HUES48 (cell line): Measurements from ENCODE around the gene TMEM134.
"Not testable (repeated sequence)": the region's sequence is repeated elsewhere in the genome, so short reads cannot be mapped to it uniquely, and the experiment has no call there.

ENCODE experiments used
- H3K27ac ChIP-seq: one replicate; pipeline ENCODE4 v1.7.0; 2013; ENCODE audit warnings: low read depth, low read length, inconsistent platforms
- H3K27me3 ChIP-seq: 2 replicates; pipeline ENCODE4 v1.6.1; 2013; ENCODE audit warnings: mild to moderate bottlenecking, low read length; ENCODE audit not compliant: control insufficient read depth, insufficient read depth
- H3K36me3 ChIP-seq: 2 replicates; pipeline ENCODE4 v1.6.1; 2013; ENCODE audit warnings: low read length; ENCODE audit not compliant: control insufficient read depth, insufficient read depth
- H3K4me1 ChIP-seq: 2 replicates; pipeline ENCODE4 v1.6.1; 2013; ENCODE audit warnings: mild to moderate bottlenecking, low read length; ENCODE audit not compliant: control insufficient read depth, insufficient read depth
- H3K4me3 ChIP-seq: 2 replicates; pipeline ENCODE4 v1.5.1; 2013; ENCODE audit warnings: mild to moderate bottlenecking, low read depth, low read length
- H3K9ac ChIP-seq: 2 replicates; pipeline ENCODE4 v1.6.1; 2013; ENCODE audit warnings: mild to moderate bottlenecking, low read depth, low read length, moderate library complexity
- H3K9me3 ChIP-seq: 2 replicates; pipeline ENCODE4 v1.6.1; 2013; ENCODE audit warnings: low read length; ENCODE audit not compliant: control insufficient read depth, insufficient read depth

Gene TMEM134

GRCh38 chr11:67465530-67465929 lies 3.5 kb downstream of the TMEM134 start:
- Histone ChIP-seq H3K4me3 (peak overlapping the region; percentile 76), H3K4me1 (peaks cover 17% of the 10 kb centered on the region; the same call in 1 of the 2 replicates), H3K9ac (peak overlapping the region; percentile 71; the same call in 1 of the 2 replicates), H3K27ac (peak overlapping the region; percentile 91)
- H3K36me3 ChIP-seq, H3K27me3 ChIP-seq, H3K9me3 ChIP-seq: not testable (repeated sequence)

GRCh38 chr11:67465189-67465510 lies 3.9 kb downstream of the TMEM134 start:
- H3K4me1 ChIP-seq, result peaks cover 17% of the 10 kb centered on the region; the same call in 1 of the 2 replicates
- H3K27ac ChIP-seq, result peak overlapping the region; percentile 91
- H3K4me3 ChIP-seq, result peak overlapping the region; percentile 76

GRCh38 chr11:67464411-67465188 lies 4.5 kb downstream of the TMEM134 start:
- H3K4me3 ChIP-seq, result peak overlapping the region; percentile 76
- H3K9me3 ChIP-seq, result no peaks in the 10 kb centered on the region
- H3K27me3 ChIP-seq, result no peaks in the 10 kb centered on the region
- peak overlapping the region; percentile 91 for H3K27ac ChIP-seq
- H3K36me3 ChIP-seq, result 0 out of 2 replicates have a peak, but pooled peaks cover 4% of the 10 kb centered on the region
- peaks cover 17% of the 10 kb centered on the region; the same call in 1 of the 2 replicates for H3K4me1 ChIP-seq
- peak overlapping the region; percentile 71 for H3K9ac ChIP-seq

More at GRCh38 chr11:67465189-67465510, 3.9 kb downstream of the TMEM134 start:
- H3K9ac ChIP-seq, result peak overlapping the region; percentile 71
- H3K9me3 ChIP-seq, result no peaks in the 10 kb centered on the region
- no peaks in the 10 kb centered on the region for H3K27me3 ChIP-seq
- 0 out of 2 replicates have a peak, but pooled peaks cover 4% of the 10 kb centered on the region for H3K36me3 ChIP-seq

DNA sequence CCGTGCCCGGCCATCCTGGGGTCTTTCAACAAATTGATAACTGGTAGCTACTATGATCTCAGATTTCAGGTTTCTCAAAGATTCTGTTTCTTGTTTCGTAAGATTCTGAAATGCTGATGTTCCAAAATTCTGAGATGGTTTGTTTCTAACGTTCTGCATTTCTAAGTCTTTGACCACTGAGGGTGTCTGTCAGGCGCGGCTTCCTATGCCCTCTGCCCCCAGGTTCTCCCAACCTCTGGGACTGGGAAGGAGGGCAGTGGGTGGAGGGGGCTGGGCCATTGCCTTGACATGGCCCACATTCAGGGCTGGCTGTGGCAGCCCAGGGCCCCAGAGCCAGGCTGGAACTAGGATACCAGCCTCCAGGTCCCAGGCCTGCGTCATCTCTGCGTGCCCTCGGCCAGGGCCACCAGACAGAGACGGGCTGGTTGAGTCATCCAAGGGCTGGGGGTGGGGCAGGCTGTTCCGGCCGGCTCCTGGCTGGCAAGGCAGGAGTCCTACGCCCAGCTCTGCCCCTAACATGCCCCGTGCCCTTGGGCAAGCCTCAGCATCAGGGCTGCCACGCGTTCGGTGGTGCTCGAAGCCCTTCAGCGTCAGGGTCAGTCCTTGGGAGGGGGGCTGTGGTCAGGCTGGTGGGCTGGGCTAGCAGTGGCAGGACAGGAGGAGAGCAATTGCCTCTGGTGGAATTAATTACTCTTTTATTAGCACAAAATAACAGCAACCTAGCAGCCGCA lies 5.2 kb downstream of the TMEM134 start:
- no peaks in the 10 kb centered on the region for H3K27me3 ChIP-seq
- no peaks in the 10 kb centered on the region for H3K9me3 ChIP-seq
- peak overlapping the region; percentile 44; the same call in 1 of the 2 replicates for H3K4me3 ChIP-seq
- no peak overlapping the region for H3K9ac ChIP-seq
- H3K4me1 ChIP-seq, result peaks cover 17% of the 10 kb centered on the region; the same call in 1 of the 2 replicates
- peak overlapping the region; percentile 20 for H3K27ac ChIP-seq
- H3K36me3 ChIP-seq, result 0 out of 2 replicates have a peak, but pooled peaks cover 4% of the 10 kb centered on the region

DNA sequence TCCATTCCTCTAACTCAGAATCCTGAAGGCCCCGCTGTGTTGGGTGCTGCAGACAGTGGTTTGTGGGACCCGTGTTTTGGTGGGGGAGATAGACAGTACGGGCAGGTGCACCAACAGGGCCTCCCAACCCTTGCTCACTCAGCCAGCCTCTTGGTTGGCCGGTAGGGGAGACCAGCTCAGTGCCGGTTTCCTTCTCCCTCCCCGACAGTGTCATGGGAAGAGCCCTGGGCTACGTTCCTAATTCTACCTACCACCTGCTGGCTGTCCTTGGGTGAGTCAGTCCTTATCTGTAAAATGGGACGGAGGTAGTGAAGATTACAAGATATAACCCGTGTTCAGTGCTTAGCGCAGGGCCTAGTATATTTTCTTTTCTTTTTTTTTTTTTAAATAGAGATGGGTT lies 5.9 kb downstream of the TMEM134 start:
- peaks cover 15% of the 10 kb centered on the region; the same call in 1 of the 2 replicates for H3K4me1 ChIP-seq
- H3K9ac ChIP-seq, result no peak overlapping the region

GRCh38 chr11:67458266-67458665 lies 10.8 kb downstream of the TMEM134 start:
- Histone ChIP-seq H3K9ac (no peak overlapping the region), H3K36me3 (no peaks in the 10 kb centered on the region), H3K4me3 (no peak overlapping the region), H3K9me3 (no peaks in the 10 kb centered on the region), H3K27me3 (no peaks in the 10 kb centered on the region), H3K4me1 (no peaks in the 10 kb centered on the region), H3K27ac (no peak overlapping the region)

More for the DNA sequence above, 5.9 kb downstream of the TMEM134 start:
- Histone ChIP-seq H3K9me3 (no peaks in the 10 kb centered on the region), H3K27ac (no peak overlapping the region), H3K4me3 (no peak overlapping the region), H3K36me3 (0 out of 2 replicates have a peak, but pooled peaks cover 4% of the 10 kb centered on the region), H3K27me3 (no peaks in the 10 kb centered on the region)

GRCh38 chr11:67457453-67457852 lies 11.6 kb downstream of the TMEM134 start:
- Histone ChIP-seq H3K9me3 (no peaks in the 10 kb centered on the region), H3K4me1 (no peaks in the 10 kb centered on the region), H3K36me3 (no peaks in the 10 kb centered on the region), H3K27me3 (no peaks in the 10 kb centered on the region), H3K9ac (no peak overlapping the region), H3K27ac (no peak overlapping the region), H3K4me3 (no peak overlapping the region)

- Histone ChIP-seq H3K27ac (no peak overlapping the region), H3K4me3 (no peak overlapping the region), H3K9me3 (no peaks in the 10 kb centered on the region), H3K9ac (no peak overlapping the region), H3K27me3 (no peaks in the 10 kb centered on the region), H3K4me1 (no peaks in the 10 kb centered on the region), H3K36me3 (no peaks in the 10 kb centered on the region)
Measured at GRCh38 chr11:67456068-67456705, 12.9 kb downstream of the TMEM134 start.

GRCh38 chr11:67455054-67455453 lies 14.0 kb downstream of the TMEM134 start, which contains the start of gene CABP4:
CABP4 (plus strand) TSS chr11:67455354; CDS start chr11:67455424, 70 bp downstream.
- H3K36me3 ChIP-seq, result no peaks in the 10 kb centered on the region
- no peaks in the 10 kb centered on the region for H3K27me3 ChIP-seq
- no peak within 1 kb of the TSS for H3K4me3 ChIP-seq
- no peaks in the 10 kb centered on the region for H3K4me1 ChIP-seq
- H3K9ac ChIP-seq, result no peak within 1 kb of the TSS
- H3K27ac ChIP-seq, result no peak within 1 kb of the TSS
- H3K9me3 ChIP-seq, result no peaks in the 10 kb centered on the region

DNA sequence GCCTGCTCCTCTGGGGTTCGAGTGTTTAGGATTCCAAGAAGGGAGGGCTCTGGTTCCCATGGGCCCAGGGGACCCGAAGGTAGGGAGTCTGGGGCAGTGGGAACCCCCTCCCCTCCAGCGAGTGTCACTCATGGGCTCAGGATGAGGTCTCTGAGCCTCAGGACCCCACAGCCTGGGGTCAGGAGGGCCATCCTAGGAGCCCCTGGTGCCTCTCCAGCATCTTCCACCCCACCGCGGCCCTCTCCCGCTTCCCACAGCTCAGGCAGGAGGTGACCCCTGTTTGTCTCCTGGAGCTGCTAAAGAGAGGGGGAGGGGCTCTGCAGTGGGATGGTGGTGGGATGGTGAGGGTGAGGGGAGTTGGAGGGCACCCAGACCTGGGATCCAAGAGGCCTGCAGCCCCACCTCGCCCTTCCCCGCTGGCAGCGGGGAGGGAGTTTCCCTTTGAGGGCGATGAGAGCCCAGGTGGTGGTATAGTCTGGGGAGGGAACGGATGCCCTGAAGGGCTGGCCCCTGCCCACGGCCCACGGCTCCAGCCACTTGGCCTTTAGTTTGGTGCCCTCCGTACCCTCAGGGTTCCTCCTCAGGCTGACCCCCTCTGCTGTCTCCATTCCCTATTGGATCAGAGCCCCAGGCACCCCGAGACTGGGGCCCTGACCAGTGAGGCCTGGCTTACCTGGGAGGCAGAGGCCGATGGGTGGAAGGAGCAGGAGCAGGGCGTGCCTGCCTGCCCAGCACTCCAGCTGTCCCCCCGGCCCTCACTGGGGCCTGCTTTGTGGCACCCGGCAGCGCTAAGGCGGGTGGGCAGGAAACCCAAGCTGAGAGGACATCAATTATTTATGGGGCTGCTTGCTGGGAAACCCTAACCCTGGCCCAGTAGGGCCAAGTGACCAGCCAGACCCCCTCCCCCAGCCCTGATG lies 15.0 kb downstream of the TMEM134 start:
- Histone ChIP-seq H3K4me1 (no peaks in the 10 kb centered on the region), H3K4me3 (no peak overlapping the region), H3K9me3 (no peaks in the 10 kb centered on the region), H3K36me3 (no peaks in the 10 kb centered on the region), H3K27me3 (no peaks in the 10 kb centered on the region), H3K9ac (no peak overlapping the region), H3K27ac (no peak overlapping the region)
